Spinal cord (tissue), 10 donors: ENCODE measurements around the gene DAGLA. TPM values are rescaled to one million over a fixed set of nuclear protein-coding genes. Genes with fewer than 3 reads are reported as not detected.

ENCODE experiments used
- DNase-seq, 6 donors: peaks; one replicate each; pipeline versions ENCODE4 v3.0.0 to v3.0.0-alpha.2; 2013 to 2015; ENCODE audit warnings: low spot score in 6 of 6, low read depth in 4 of 6
- H3K27ac ChIP-seq: one replicate; pipeline ENCODE4 v1.5.1; 2013; ENCODE audit warnings: low read depth, low read length, control low read depth
- H3K27me3 ChIP-seq: one replicate; pipeline ENCODE4 v1.6.1; 2013; ENCODE audit warnings: low read length; ENCODE audit not compliant: control insufficient read depth, insufficient read depth
- H3K36me3 ChIP-seq: one replicate; pipeline ENCODE4 v1.6.1; 2013; ENCODE audit warnings: low read length; ENCODE audit not compliant: control insufficient read depth, insufficient read depth
- H3K4me1 ChIP-seq: one replicate; pipeline ENCODE4 v1.6.1; 2013; ENCODE audit warnings: low read length; ENCODE audit not compliant: control insufficient read depth, insufficient read depth
- H3K4me3 ChIP-seq: one replicate; pipeline ENCODE4 v1.5.1; 2013; ENCODE audit warnings: low read depth, low read length, control low read depth
- H3K9me3 ChIP-seq: one replicate; pipeline ENCODE4 v1.6.1; 2013; ENCODE audit warnings: low read length; ENCODE audit not compliant: control insufficient read depth, insufficient read depth
- WGBS: methylation state at CpG from one replicate; pipeline ENCODE4 v1.1.5; 2013; ENCODE audit warnings: missing lambda C conversion rate; ENCODE audit not compliant: insufficient coverage; 5-methylcytosine and 5-hydroxymethylcytosine counted together
- polyA plus RNA-seq, 2 donors: library from polyadenylated mRNA; unstranded; fragments of 120-200 nt; gene quantifications; one replicate each; pipeline ENCODE4 v1.2.1, GENCODE V29; 2013; ENCODE audit not compliant: insufficient read length in 2 of 2
- total RNA-seq, 2 donors: library from RNA; depleted of rRNA in 1 of 2; stranded (reverse); fragments of 120-200 nt in 1 of 2; fragments of >200 nt in 1 of 2; gene quantifications; one replicate each; pipeline versions ENCODE4 v1.2.3 to v1.2.4, GENCODE V29; 2013 to 2014
- donor health status: healthy.

The DAGLA gene
- total and polyA plus RNA-seq, 4 donors, result 3.9 to 21.7 (median 14.8) TPM

GRCh38 chr11:61731952-61732675 lies 51.9 kb downstream of the DAGLA start:
- Histone ChIP-seq H3K4me1 (peaks cover 36% of the 10 kb centered on the region), H3K9me3 (no peaks in the 10 kb centered on the region), H3K27me3 (no peaks in the 10 kb centered on the region), H3K36me3 (peaks cover 96% of the 10 kb centered on the region), H3K27ac (no peak overlapping the region), H3K4me3 (no peak overlapping the region)
- no peak for DNase-seq
- WGBS, result 61% methylated on average over 8 of the region's 8 CpGs

- no peaks in the 10 kb centered on the region for H3K9me3 ChIP-seq
- 76% methylated on average over 6 of the region's 6 CpGs for WGBS
- peak overlapping the region; percentile 26 for H3K27ac ChIP-seq
- H3K27me3 ChIP-seq, result no peaks in the 10 kb centered on the region
- no peak for DNase-seq
- no peak overlapping the region for H3K4me3 ChIP-seq
- peaks cover 31% of the 10 kb centered on the region for H3K4me1 ChIP-seq
- H3K36me3 ChIP-seq, result peaks cover 96% of the 10 kb centered on the region
These were observed 52.5 kb downstream of the DAGLA start for GRCh38 chr11:61732705-61733104.

- 30% methylated on average over 11 of the region's 13 CpGs for WGBS
- Histone ChIP-seq H3K4me3 (no peak overlapping the region), H3K27me3 (no peaks in the 10 kb centered on the region), H3K27ac (peak overlapping the region; percentile 26), H3K9me3 (no peaks in the 10 kb centered on the region), H3K4me1 (peaks cover 25% of the 10 kb centered on the region), H3K36me3 (peaks cover 96% of the 10 kb centered on the region)
- peak; percentile 50 to 96 (median 72) for DNase-seq
These were observed 53.2 kb downstream of the DAGLA start for GRCh38 chr11:61733120-61733978.

GRCh38 chr11:61734767-61735166 lies 54.6 kb downstream of the DAGLA start:
- Histone ChIP-seq H3K27ac (no peak overlapping the region), H3K27me3 (no peaks in the 10 kb centered on the region)

GRCh38 chr11:61735391-61735790 lies 55.2 kb downstream of the DAGLA start:
- Histone ChIP-seq H3K36me3 (peaks cover 97% of the 10 kb centered on the region), H3K27ac (no peak overlapping the region), H3K27me3 (no peaks in the 10 kb centered on the region), H3K9me3 (no peaks in the 10 kb centered on the region), H3K4me3 (no peak overlapping the region), H3K4me1 (peaks cover 25% of the 10 kb centered on the region)
- DNase-seq, result no peak
- 94% methylated on average over 16 of the region's 17 CpGs for whole genome bisulfite sequencing

More at GRCh38 chr11:61734767-61735166, 54.6 kb downstream of the DAGLA start:
- 97% methylated on average over 14 of the region's 14 CpGs for WGBS
- no peaks in the 10 kb centered on the region for H3K9me3 ChIP-seq
- H3K36me3 ChIP-seq, result peaks cover 96% of the 10 kb centered on the region
- H3K4me3 ChIP-seq, result no peak overlapping the region
- H3K4me1 ChIP-seq, result peaks cover 25% of the 10 kb centered on the region
- DNase-seq, result no peak

- no peak overlapping the region for H3K27ac ChIP-seq
- peaks cover 97% of the 10 kb centered on the region for H3K36me3 ChIP-seq
- WGBS, result 76% methylated on average over 3 of the region's 5 CpGs
- no peaks in the 10 kb centered on the region for H3K9me3 ChIP-seq
- H3K27me3 ChIP-seq, result no peaks in the 10 kb centered on the region
- DNase-seq, result no peak
- peaks cover 25% of the 10 kb centered on the region for H3K4me1 ChIP-seq
- no peak overlapping the region for H3K4me3 ChIP-seq
These were observed 56.1 kb downstream of the DAGLA start for GRCh38 chr11:61736310-61736709.

- DNase-seq, result no peak
- H3K36me3 ChIP-seq, result peaks cover 95% of the 10 kb centered on the region
- peaks cover 18% of the 10 kb centered on the region for H3K4me1 ChIP-seq
- H3K27ac ChIP-seq, result no peak overlapping the region
- no peaks in the 10 kb centered on the region for H3K27me3 ChIP-seq
- 96% methylated on average over 11 of the region's 12 CpGs for WGBS
- H3K9me3 ChIP-seq, result no peaks in the 10 kb centered on the region
- no peak overlapping the region for H3K4me3 ChIP-seq
These were observed 56.9 kb downstream of the DAGLA start for GRCh38 chr11:61737131-61737530.

GRCh38 chr11:61737636-61738386 lies 57.6 kb downstream of the DAGLA start:
- no peak for DNase-seq
- Histone ChIP-seq H3K27me3 (no peaks in the 10 kb centered on the region), H3K36me3 (peaks cover 95% of the 10 kb centered on the region), H3K9me3 (no peaks in the 10 kb centered on the region), H3K4me3 (no peak overlapping the region), H3K27ac (no peak overlapping the region), H3K4me1 (peaks cover 11% of the 10 kb centered on the region)
- 79% methylated on average over 20 of the region's 23 CpGs for WGBS

GRCh38 chr11:61738776-61739175 lies 58.6 kb downstream of the DAGLA start:
- 86% methylated on average over 5 of the region's 7 CpGs for WGBS
- Histone ChIP-seq H3K9me3 (no peaks in the 10 kb centered on the region), H3K27me3 (no peaks in the 10 kb centered on the region), H3K4me1 (peaks cover 2% of the 10 kb centered on the region), H3K4me3 (no peak overlapping the region), H3K36me3 (peaks cover 98% of the 10 kb centered on the region), H3K27ac (no peak overlapping the region)
- DNase-seq, result no peak
